ENCODE results near the gene CAPN7. TPM values are rescaled to one million over a fixed set of nuclear protein-coding genes. Genes with fewer than 3 reads are reported as not detected.

Gene CAPN7
- total and polyA plus RNA-seq, 2 donors (not counting 1 experiment from before 2014, with no cell fraction given) = 40.4 to 85.9 TPM

- TF ChIP-seq CTCF (IDR thresholded peaks at IDR 0.05) (no peak), EZH2 (IDR thresholded peaks at IDR 0.05; ENCODE audit: borderline replicate concordance, insufficient read depth, low read depth, low read length, poor library complexity, severe bottlenecking) (no peak)
- H3K9ac ChIP-seq (ENCODE audit: low read length) = no peak overlapping the region
- Mint-ChIP-seq H3K4me3 (no peak overlapping the region), H3K27me3 (peaks cover 27% of the 10 kb centered on the region), H3K4me1 (peaks cover 6% of the 10 kb centered on the region), H3K27ac (no peak overlapping the region), H3K9me3 (ENCODE audit: insufficient read depth) (peaks cover 4% of the 10 kb centered on the region)
- H2AFZ ChIP-seq (ENCODE audit: insufficient read depth, low read depth, low read length, poor library complexity, severe bottlenecking) = no peak overlapping the region
- 92% methylated on average over 2 of the region's 5 CpGs for WGBS (ENCODE audit: insufficient coverage)
- ChIA-PET CTCF (no interaction called here), POLR2A (no interaction called here)
- no peaks in the 10 kb centered on the region for H3K36me3 ChIP-seq (replicated peaks in 1 of 2; ENCODE audit: control extremely low read depth in 1 of 2, control insufficient read depth in 1 of 2, extremely low read depth in 1 of 2, insufficient read depth in 2 of 2, low read length in 1 of 2)
- no peaks in the 10 kb centered on the region for H3K9me3 ChIP-seq (ENCODE audit: control extremely low read depth in 1 of 3, control insufficient read depth in 2 of 3, insufficient read depth in 1 of 3, low read length in 2 of 3)
- no peak overlapping the region for H3K27ac ChIP-seq (ENCODE audit: low read length in 2 of 2)
- H3K4me2 ChIP-seq (replicated peaks; ENCODE audit: low read depth, low read length, poor library complexity, severe bottlenecking) = no peak overlapping the region
- H3K27me3 ChIP-seq (replicated peaks in 1 of 4; ENCODE audit: control extremely low read depth in 1 of 4, control insufficient read depth in 3 of 4, insufficient read depth in 4 of 4, low read length in 3 of 4) = peaks cover 0 to 21% (median 13%) of the 10 kb centered on the region in 4 experiments
- no peak overlapping the region for H3K4me3 ChIP-seq (ENCODE audit: control extremely low read depth in 1 of 5, extremely low read depth in 1 of 5, insufficient read depth in 1 of 5, low read depth in 2 of 5, low read length in 4 of 5)
- no peaks in the 10 kb centered on the region for H3K79me2 ChIP-seq (ENCODE audit: control insufficient read depth, insufficient read depth, low read length)
- no peak for ATAC-seq (ENCODE audit: low read depth)
- no peaks in the 10 kb centered on the region for H4K20me1 ChIP-seq (ENCODE audit: control insufficient read depth, insufficient read depth, low read length, poor library complexity, severe bottlenecking)
- no peaks in the 10 kb centered on the region for H3K4me1 ChIP-seq (ENCODE audit: control insufficient read depth in 2 of 2, insufficient read depth in 2 of 2, low read length in 2 of 2)
- DNase-seq = no peak
- intact Hi-C loops (cut with micrococcal nuclease) = no loop called here
Measured at GRCh38 chr3:15159501-15160136, 46.4 kb upstream of the CAPN7 start.

- Histone ChIP-seq H3K27me3 (replicated peaks in 1 of 4; ENCODE audit: control extremely low read depth in 1 of 4, control insufficient read depth in 3 of 4, insufficient read depth in 4 of 4, low read length in 3 of 4) (peaks cover 0 to 15% (median 4%) of the 10 kb centered on the region in 4 experiments), H3K9ac (ENCODE audit: low read length) (no peak overlapping the region), H4K20me1 (ENCODE audit: control insufficient read depth, insufficient read depth, low read length, poor library complexity, severe bottlenecking) (no peaks in the 10 kb centered on the region), H3K36me3 (replicated peaks in 1 of 2; ENCODE audit: control extremely low read depth in 1 of 2, control insufficient read depth in 1 of 2, extremely low read depth in 1 of 2, insufficient read depth in 2 of 2, low read length in 1 of 2) (no peaks in the 10 kb centered on the region), H3K27ac (ENCODE audit: low read length in 2 of 2) (no peak overlapping the region), H3K4me3 (ENCODE audit: control extremely low read depth in 1 of 5, extremely low read depth in 1 of 5, insufficient read depth in 1 of 5, low read depth in 2 of 5, low read length in 4 of 5) (no peak overlapping the region), H3K4me2 (replicated peaks; ENCODE audit: low read depth, low read length, poor library complexity, severe bottlenecking) (no peak overlapping the region), H3K79me2 (ENCODE audit: control insufficient read depth, insufficient read depth, low read length) (no peaks in the 10 kb centered on the region), H3K9me3 (ENCODE audit: control extremely low read depth in 1 of 3, control insufficient read depth in 2 of 3, insufficient read depth in 1 of 3, low read length in 2 of 3) (no peaks in the 10 kb centered on the region), H3K4me1 (ENCODE audit: control insufficient read depth in 2 of 2, insufficient read depth in 2 of 2, low read length in 2 of 2) (peaks cover 0 to 2% of the 10 kb centered on the region in 2 donors), H2AFZ (ENCODE audit: insufficient read depth, low read depth, low read length, poor library complexity, severe bottlenecking) (no peak overlapping the region)
- ChIA-PET POLR2A (no interaction called here), CTCF (no interaction called here)
- Mint-ChIP-seq H3K27me3 (peaks cover 16% of the 10 kb centered on the region), H3K27ac (no peak overlapping the region), H3K9me3 (ENCODE audit: insufficient read depth) (peaks cover 4% of the 10 kb centered on the region), H3K4me3 (no peak overlapping the region), H3K4me1 (peaks cover 6% of the 10 kb centered on the region)
- WGBS (ENCODE audit: insufficient coverage) = no CpG with 5 or more reads among the region's 3 CpGs
- ATAC-seq (ENCODE audit: low read depth) (no peak), DNase-seq (no peak)
- intact Hi-C loops (cut with micrococcal nuclease) = no loop called here
- no peak for TF ChIP-seq EZH2 (IDR thresholded peaks at IDR 0.05; ENCODE audit: borderline replicate concordance, insufficient read depth, low read depth, low read length, poor library complexity, severe bottlenecking)
- no peak for TF ChIP-seq CTCF (IDR thresholded peaks at IDR 0.05)
Measured at GRCh38 chr3:15160662-15161061, 45.4 kb upstream of the CAPN7 start.
